ENCODE results near the gene ARFGAP2.

DNA sequence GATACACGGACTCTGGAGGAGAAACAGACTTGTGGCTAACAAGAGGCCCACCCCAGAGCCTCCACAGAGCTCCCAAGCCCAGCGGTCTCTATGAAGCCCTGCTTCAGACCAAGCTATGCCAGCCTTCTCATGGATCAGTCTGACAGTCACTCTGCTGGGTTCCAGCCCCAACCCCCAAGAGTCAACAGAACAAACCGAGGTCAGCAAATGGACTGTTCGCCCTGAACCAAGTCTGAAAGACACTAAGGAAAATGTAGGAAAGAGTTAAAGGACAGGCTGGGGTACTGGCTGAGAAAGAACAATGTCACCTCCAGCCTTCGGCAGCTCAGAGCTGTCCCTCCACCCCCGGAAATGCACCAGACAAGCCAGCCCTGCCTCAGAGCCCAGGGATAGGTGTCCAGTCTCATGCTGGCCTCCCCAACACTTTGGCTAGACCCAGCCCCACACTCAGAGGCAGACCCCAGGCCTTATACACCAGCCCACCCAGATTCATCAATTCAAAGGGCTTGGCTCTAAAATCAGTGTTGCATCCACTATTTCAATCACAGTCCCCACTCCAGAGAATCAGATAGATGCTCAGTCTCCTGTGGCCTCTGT is 3.8 kb downstream of the ARFGAP2 start:
- TF ChIP-seq ZNF133 (CRISPR knock-in tag; IDR thresholded peaks at IDR 0.05) (no peak), NFIC (IDR thresholded peaks at IDR 0.05) (no peak)
